GM21529 (cell line): ENCODE measurements around the gene ANXA8L1.
"Not testable (repeated sequence)": the region's sequence is repeated elsewhere in the genome, so short reads cannot be mapped to it uniquely, and the experiment has no call there.

ENCODE experiments used
- ATAC-seq: cut with Tn5 transposase; IDR thresholded peaks from one replicate; pipeline ENCODE4 v1.9.1; 2021; ENCODE audit not compliant: unreplicated experiment

Gene ANXA8L1

DNA sequence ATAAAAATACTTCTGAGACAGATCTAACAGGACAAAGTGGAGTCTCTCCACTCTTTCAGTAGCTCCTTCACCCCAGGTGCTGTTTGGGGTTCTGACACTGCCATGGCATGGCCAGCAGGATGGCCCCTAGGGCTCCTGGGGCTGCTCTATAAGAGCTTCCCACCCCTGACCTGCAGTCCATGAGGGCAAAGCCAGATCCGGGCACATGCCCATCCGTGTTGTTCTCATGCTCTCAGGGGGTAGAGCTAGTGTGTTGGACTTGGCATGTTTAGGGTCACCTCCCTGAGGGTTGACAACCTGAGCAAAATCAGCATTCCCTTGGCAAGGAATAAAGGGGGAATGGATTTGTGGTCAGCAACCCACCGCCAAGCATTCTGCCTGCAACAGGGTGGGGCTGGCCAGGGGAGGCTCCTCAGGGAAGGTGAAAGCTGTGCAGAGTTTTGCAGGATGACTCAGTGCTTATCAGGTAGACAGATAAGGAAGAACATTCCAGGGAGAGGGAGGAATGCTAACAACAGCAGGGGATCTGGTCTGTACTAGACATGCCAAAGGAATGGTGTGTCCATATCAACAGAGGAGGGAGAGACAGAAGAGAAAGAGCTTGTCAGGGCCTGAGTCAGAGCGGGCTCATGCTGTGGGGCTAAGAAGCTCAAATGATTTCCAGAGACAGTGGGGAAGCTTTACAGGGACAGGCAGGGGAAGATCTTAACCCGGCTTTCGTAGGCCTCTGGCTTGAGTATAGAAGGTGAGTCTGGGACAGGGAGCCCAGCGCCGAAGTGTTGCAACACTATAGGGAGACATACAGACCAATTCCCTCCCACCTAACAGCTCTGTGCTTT is 21.1 kb downstream of the ANXA8L1 start:
- not testable (repeated sequence) for ATAC-seq

DNA sequence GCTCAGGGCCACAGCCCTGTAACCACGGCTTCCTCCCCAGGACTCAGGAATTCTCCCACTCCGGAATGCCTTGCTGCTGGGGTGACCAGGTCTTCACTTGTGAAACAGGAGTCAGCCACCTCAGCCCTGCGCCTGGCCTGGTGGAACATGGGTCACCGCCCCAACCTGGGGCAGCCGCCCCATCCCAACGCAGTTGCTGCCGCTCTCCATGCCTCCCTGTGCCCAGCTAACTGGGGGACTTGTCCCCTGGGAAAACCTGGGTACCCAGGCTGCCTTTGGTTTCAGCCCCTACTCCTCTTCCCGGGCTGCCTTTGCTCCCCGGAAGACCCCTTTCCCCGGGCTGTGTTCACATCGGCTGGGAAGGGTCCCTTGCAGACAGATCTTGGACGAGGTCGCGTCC is 22.2 kb downstream of the ANXA8L1 start:
- ATAC-seq: not testable (repeated sequence)

DNA sequence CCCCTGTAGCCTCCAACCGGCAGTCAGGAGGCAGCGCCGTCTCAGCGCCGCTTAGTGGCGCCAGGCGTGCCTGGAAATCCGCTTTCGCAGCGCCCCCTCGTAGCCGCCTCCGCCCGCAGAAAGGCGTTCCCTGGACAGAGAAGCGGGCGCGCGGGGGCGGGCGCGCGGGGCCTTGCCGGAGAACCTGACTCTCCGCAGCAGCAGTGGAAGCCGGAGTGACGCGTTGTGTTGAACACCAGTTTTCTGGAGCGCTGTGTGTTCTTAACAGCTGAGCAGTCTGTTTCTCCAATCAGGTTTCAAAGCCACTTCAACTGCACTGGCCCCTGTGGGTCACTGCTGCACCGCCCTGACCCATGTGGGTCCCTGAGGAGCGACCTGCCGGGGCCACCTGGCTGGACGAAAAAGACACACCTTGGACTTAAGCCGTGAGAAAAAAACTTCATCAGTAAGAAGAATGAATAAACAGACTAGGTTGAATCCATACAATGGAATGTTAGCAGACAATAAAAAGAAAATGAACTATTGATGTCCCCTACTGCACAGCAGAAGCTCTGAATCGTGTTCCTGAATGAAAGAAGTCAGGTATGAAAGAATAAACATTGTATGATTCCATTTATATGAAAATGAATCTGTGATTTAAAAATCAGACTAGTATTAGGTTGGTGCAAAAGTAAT is 22.8 kb downstream of the ANXA8L1 start:
- ATAC-seq: peak; percentile 74

DNA sequence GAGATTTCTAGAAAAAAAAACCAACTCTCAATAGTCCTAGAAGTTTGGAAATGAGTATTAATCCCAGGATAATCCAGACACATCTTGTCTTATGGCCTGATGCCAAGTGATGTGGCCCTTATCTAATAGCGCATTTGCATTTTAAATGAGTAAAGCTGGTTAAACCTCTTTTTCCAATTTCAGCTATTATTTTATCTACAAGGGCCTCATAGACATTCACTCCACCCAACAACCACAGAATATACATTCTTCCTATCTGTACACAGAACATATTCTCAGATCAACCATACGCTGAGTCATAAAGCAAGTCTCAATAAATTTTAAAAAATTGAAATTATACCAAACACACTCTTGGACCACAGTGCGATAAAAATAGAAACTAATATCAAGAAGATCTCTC is 34.0 kb downstream of the ANXA8L1 start:
- ATAC-seq: not testable (repeated sequence)

DNA sequence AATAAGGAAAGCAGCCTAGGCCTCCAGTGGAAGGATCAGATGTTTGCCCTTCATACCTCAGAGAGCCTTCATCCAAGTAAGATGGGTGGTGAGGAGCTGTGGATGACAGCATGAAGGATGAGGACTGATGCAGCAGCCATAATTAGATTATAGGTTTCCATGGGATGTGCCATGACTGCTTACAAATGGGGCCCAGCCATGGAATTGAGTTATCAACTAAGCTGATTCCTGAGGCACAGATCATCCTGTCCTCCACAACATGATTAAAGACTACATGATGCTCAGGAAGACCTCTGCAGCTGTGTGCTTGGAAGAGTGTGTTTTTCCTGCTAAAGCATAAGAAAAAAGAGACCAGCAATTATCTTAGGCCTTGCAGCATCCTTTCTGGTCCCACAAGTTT is 35.5 kb downstream of the ANXA8L1 start:
- not testable (repeated sequence) for ATAC-seq

DNA sequence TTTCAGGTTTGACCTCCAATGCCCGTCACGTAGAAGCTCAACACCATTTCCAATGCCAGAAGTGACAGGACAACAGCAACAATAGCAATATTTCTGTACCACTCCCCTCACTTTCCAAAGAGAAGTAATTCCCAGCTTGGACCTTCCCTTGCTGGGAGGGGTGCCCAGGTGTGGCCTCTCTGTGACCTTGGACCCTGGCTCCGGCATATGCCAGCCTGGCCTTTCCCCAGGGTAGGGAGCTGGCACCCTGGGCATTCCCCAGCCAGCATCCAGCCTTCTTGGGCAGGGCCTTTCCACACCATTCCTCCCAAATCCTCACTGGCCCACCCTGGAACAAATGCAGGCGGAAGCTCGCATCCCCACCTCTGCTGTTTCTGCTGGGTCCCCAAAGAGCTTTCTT is 37.1 kb downstream of the ANXA8L1 start:
- ATAC-seq: not testable (repeated sequence)

DNA sequence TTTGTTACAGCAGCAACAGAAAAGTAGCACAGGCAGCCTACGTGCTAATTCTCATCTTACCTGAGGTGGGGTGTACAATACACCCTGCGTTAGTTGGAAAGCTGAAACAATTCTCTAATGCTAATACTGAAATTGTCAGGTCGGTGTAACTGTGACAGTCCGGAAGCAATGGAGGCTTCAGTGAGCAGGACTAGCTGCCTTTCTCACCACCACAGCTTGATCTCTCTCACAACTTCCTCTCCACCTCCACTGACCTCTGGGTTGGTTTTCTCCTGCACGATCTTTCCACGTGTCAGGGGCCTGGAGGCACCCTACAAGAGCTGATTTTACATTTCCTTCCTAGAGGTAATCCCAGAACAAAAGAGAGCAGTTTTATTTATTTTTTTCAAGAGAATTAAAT is 39.7 kb downstream of the ANXA8L1 start:
- peak; percentile 68 for ATAC-seq

DNA sequence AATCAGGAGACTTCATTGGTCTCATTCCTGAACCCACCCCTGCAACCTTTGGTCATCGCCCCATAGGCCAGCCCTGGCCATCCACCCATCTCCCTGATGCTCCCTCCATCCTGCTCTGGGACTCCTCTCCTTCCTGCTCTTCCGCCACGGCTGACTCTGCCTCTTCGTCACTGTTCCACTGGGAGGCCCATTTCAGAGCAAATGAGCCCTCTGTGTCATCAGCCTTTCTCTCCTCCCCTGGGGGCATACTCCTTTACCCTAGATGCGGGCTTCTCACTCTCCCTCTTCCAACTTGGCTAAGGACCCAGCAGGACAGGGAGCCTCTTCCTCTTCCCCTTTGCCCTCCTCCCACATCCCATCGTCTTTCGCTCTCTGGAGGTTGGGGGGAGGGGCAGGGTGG is 42.7 kb downstream of the ANXA8L1 start:
- ATAC-seq: not testable (repeated sequence)

DNA sequence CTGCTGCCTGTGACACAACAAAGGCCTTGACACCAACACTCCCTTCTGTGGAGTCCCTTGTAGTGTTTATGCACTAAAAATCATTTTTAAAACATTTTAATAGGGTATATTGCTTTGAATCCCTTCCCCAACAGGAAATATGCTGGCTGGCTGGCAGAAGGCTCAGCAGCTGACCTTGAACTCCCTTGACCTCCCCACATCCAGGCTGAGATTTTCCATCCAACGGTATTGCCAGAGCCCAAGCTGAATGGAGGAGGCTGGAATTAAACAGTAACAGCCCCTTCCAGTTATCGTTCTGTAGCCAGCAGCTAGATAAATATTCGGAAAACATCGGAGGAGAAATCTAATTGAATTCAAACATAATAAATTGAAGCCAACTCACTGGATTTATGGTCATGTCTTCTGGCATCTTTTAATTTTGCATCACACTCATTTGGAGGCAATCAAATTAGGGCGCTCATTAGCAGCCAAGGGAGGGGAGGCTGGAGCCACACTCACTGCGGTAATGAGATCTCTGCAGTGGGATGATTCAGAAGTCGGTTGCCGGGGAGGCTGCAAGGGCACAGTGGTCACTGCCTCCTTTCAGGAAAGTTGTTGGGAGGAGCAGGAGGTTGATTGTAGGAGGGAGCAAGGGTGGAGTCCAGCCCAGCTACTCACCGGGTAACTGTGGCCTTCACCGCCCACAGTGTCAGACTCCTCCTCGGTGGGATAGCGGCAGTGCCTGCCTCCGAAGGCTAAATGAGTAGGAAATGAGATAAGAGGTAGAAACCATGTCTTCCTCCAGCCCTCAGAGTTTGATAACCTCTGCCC is 44.2 kb downstream of the ANXA8L1 start:
- ATAC-seq: not testable (repeated sequence)

DNA sequence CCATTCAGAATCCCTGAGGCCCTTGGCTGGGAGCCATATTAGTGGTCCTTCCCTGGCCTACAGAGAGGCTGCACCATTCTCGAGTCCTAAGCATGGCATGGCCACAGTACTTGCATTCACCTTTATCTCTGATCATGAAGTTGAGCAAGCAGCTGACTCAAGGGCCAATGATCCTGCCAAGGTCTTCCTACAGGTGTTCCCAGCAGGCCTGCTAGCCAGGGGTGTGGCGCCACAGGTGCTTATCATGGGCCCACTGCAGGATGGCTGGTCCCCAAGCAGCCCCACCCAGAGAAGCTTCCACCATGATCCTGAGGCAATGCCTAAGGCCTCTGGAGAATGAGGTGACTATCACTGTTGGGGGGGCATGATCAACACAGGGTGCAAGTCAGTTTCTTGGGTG is 48.0 kb downstream of the ANXA8L1 start:
- not testable (repeated sequence) for ATAC-seq

DNA sequence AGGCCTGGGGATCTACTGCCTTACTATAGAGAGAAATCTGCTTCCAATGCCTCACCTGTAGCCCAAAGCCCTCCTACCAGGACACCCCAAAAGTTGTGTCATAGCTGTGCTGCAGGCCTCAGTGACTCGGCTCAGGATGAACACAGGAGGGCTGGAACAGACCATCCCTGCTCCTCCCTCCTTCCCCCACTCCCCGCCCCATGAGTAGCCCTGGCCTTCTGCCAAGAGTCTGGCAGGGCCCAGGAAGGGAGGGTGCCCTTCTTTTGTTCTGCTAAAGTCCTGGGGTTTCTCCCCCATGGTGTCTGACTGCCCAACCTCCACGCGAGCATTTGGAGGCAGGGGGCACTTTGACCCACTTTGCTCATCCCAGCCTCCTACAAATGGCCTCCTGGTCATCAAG is 65.4 kb downstream of the ANXA8L1 start:
- not testable (repeated sequence) for ATAC-seq
